Measurements from ENCODE around the gene VSIG8. TPM values are rescaled to one million over a fixed set of nuclear protein-coding genes. Genes with fewer than 3 reads are reported as not detected.

Gene VSIG8
- total RNA-seq, 2 experiments from 2014 or later, result not detected

GRCh38 chr1:159841749-159842148 lies 20.7 kb downstream of the VSIG8 start:
- no peak overlapping the region for H3K27ac Mint-ChIP-seq
- TF ChIP-seq CTCF (IDR thresholded peaks at IDR 0.05), result no peak
- H3K27me3 Mint-ChIP-seq, result no peaks in the 10 kb centered on the region
- ChIA-PET CTCF (no interaction called here), POLR2A (no interaction called here)
- no peaks in the 10 kb centered on the region for H3K36me3 ChIP-seq (ENCODE audit: insufficient read depth, low read length)
- H3K4me3 Mint-ChIP-seq, result no peak overlapping the region
- peaks cover 9% of the 10 kb centered on the region for H3K36me3 Mint-ChIP-seq (ENCODE audit: low read depth)
- no peak overlapping the region for H3K4me3 ChIP-seq (ENCODE audit: low read length)
- no peak for ATAC-seq (ENCODE audit: poor library complexity)
- no peaks in the 10 kb centered on the region for H3K9me3 ChIP-seq (ENCODE audit: control insufficient read depth in 1 of 2, insufficient read depth in 1 of 2, low read length in 2 of 2)
- H3K4me1 Mint-ChIP-seq (ENCODE audit: low read depth), result no peaks in the 10 kb centered on the region
- H3K27ac ChIP-seq (ENCODE audit: low read depth in 1 of 2, low read length in 2 of 2), result no peak overlapping the region
- H3K27me3 ChIP-seq (ENCODE audit: control insufficient read depth in 1 of 2, insufficient read depth in 2 of 2, low read length in 2 of 2), result no peaks in the 10 kb centered on the region
- H3K9me3 Mint-ChIP-seq, result no peaks in the 10 kb centered on the region
- intact Hi-C loops (cut with DNase I, micrococcal nuclease), result no loop called here
- no peak for DNase-seq
- no peaks in the 10 kb centered on the region for H3K4me1 ChIP-seq (ENCODE audit: insufficient read depth, low read length)

- Mint-ChIP-seq H3K27ac (no peak overlapping the region), H3K36me3 (ENCODE audit: low read depth) (peaks cover 9% of the 10 kb centered on the region), H3K4me1 (ENCODE audit: low read depth) (no peaks in the 10 kb centered on the region), H3K9me3 (no peaks in the 10 kb centered on the region), H3K4me3 (no peak overlapping the region), H3K27me3 (no peaks in the 10 kb centered on the region)
- H3K9me3 ChIP-seq (ENCODE audit: control insufficient read depth in 1 of 2, insufficient read depth in 1 of 2, low read length in 2 of 2), result no peaks in the 10 kb centered on the region
- no peak overlapping the region for H3K4me3 ChIP-seq (ENCODE audit: low read length)
- TF ChIP-seq CTCF (IDR thresholded peaks at IDR 0.05), result no peak
- ChIA-PET POLR2A (no interaction called here), CTCF (no interaction called here)
- H3K27ac ChIP-seq (ENCODE audit: low read depth in 1 of 2, low read length in 2 of 2), result no peak overlapping the region
- H3K27me3 ChIP-seq (ENCODE audit: control insufficient read depth in 1 of 2, insufficient read depth in 2 of 2, low read length in 2 of 2), result no peaks in the 10 kb centered on the region
- intact Hi-C loops (cut with DNase I, micrococcal nuclease), result no loop called here
- DNase-seq (no peak), ATAC-seq (ENCODE audit: poor library complexity) (no peak)
- H3K36me3 ChIP-seq (ENCODE audit: insufficient read depth, low read length), result no peaks in the 10 kb centered on the region
- no peaks in the 10 kb centered on the region for H3K4me1 ChIP-seq (ENCODE audit: insufficient read depth, low read length)
These were observed 23.2 kb downstream of the VSIG8 start for GRCh38 chr1:159839116-159839849.

GRCh38 chr1:159838715-159839114 lies 23.7 kb downstream of the VSIG8 start:
- Mint-ChIP-seq H3K4me3 (no peak overlapping the region), H3K4me1 (ENCODE audit: low read depth) (no peaks in the 10 kb centered on the region), H3K27me3 (no peaks in the 10 kb centered on the region), H3K36me3 (ENCODE audit: low read depth) (peaks cover 9% of the 10 kb centered on the region), H3K27ac (no peak overlapping the region), H3K9me3 (no peaks in the 10 kb centered on the region)
- DNase-seq, result no peak
- CTCF ChIA-PET, result no interaction called here
- no peak overlapping the region for H3K27ac ChIP-seq (ENCODE audit: low read depth in 1 of 2, low read length in 2 of 2)
- H3K4me3 ChIP-seq (ENCODE audit: low read length), result no peak overlapping the region
- ATAC-seq (ENCODE audit: poor library complexity), result no peak
- intact Hi-C loops (cut with DNase I, micrococcal nuclease), result no loop called here
- H3K27me3 ChIP-seq (ENCODE audit: control insufficient read depth in 1 of 2, insufficient read depth in 2 of 2, low read length in 2 of 2), result no peaks in the 10 kb centered on the region
- TF ChIP-seq CTCF (IDR thresholded peaks at IDR 0.05), result no peak
- H3K36me3 ChIP-seq (ENCODE audit: insufficient read depth, low read length), result no peaks in the 10 kb centered on the region
- H3K9me3 ChIP-seq (ENCODE audit: control insufficient read depth in 1 of 2, insufficient read depth in 1 of 2, low read length in 2 of 2), result no peaks in the 10 kb centered on the region
- no peaks in the 10 kb centered on the region for H3K4me1 ChIP-seq (ENCODE audit: insufficient read depth, low read length)
- POLR2A ChIA-PET, result no interaction called here

Measured in CD4-positive, alpha-beta T cell (primary cell).